Tibial nerve (tissue), 4 donors: ENCODE results near the gene F10. TPM values are rescaled to one million over a fixed set of nuclear protein-coding genes. Genes with fewer than 3 reads are reported as not detected.
"Not testable (repeated sequence)": the region's sequence is repeated elsewhere in the genome, so short reads cannot be mapped to it uniquely, and the experiment has no call there.

Source experiments
- DNase-seq, 2 donors: peaks; one replicate each; pipeline ENCODE4 v3.0.0-alpha.2; 2019; ENCODE audit warnings: low spot score in 2 of 2
- H3K27ac ChIP-seq, 4 donors: fragments of 200-600 bp; sonication (generic) in 3 of 4; one replicate each; pipeline ENCODE4 v1.5.1; 2017 to 2019; ENCODE audit warnings: mild to moderate bottlenecking in 1 of 4
- H3K27me3 ChIP-seq, 2 donors: fragments of 200-600 bp; sonication (generic) in 1 of 2; one replicate each; pipeline versions ENCODE4 v1.5.1 to v1.6.0; 2017 to 2019
- H3K36me3 ChIP-seq, 3 donors: fragments of 200-600 bp; sonication (generic); one replicate each; pipeline ENCODE4 v1.5.1; 2018 to 2019
- H3K4me1 ChIP-seq, 4 donors: fragments of 200-600 bp; sonication (generic) in 3 of 4; one replicate each; pipeline ENCODE4 v1.5.1; 2017 to 2019
- H3K4me3 ChIP-seq, 4 donors: fragments of 200-600 bp; sonication (generic) in 3 of 4; one replicate each; pipeline ENCODE4 v1.5.1; 2017 to 2019; ENCODE audit warnings: mild to moderate bottlenecking in 1 of 4, moderate library complexity in 1 of 4
- H3K9me3 ChIP-seq, 4 donors: fragments of 200-600 bp; sonication (generic) in 3 of 4; one replicate each; pipeline ENCODE4 v1.5.1; 2017 to 2019
- EP300 ChIP-seq, 2 donors: sonication (generic); formaldehyde crosslinking; IDR thresholded peaks; one replicate each; pipeline ENCODE4 v1.6.1; 2017; ENCODE audit warnings: antibody characterized with exemption in 2 of 2, mild to moderate bottlenecking in 1 of 2
- POLR2A ChIP-seq, 2 donors: fragments of 450-650 bp; IDR thresholded peaks; one replicate each; pipeline ENCODE4 v1.6.1; 2017; ENCODE audit warnings: antibody characterized with exemption in 2 of 2, mild to moderate bottlenecking in 2 of 2, moderate library complexity in 2 of 2
- WGBS, 2 donors: methylation state at CpG; one replicate each; pipeline ENCODE4 v1.1.5; 2018; 5-methylcytosine and 5-hydroxymethylcytosine counted together
- total RNA-seq, 4 donors: library from RNA; depleted of rRNA; stranded (reverse); fragments of >200 nt; gene quantifications; one replicate each; pipeline ENCODE4 v1.1.0, GENCODE V29; 2016
- TF ChIP-seq, protein P1 (sequence below), 5 experiments: fragments of 200-600 bp in 3 of 5; fragments of 450-650 bp in 2 of 5; sonication (generic) in 3 of 5; IDR thresholded peaks; one replicate each; pipeline ENCODE4 v1.5.1; 2016 to 2019; ENCODE audit warnings: antibody characterized with exemption in 5 of 5, mild to moderate bottlenecking in 3 of 5, moderate library complexity in 2 of 5

Gene F10
- total RNA-seq, 4 donors from 2014 or later: 12.0 to 44.3 (median 17.3) TPM

DNA sequence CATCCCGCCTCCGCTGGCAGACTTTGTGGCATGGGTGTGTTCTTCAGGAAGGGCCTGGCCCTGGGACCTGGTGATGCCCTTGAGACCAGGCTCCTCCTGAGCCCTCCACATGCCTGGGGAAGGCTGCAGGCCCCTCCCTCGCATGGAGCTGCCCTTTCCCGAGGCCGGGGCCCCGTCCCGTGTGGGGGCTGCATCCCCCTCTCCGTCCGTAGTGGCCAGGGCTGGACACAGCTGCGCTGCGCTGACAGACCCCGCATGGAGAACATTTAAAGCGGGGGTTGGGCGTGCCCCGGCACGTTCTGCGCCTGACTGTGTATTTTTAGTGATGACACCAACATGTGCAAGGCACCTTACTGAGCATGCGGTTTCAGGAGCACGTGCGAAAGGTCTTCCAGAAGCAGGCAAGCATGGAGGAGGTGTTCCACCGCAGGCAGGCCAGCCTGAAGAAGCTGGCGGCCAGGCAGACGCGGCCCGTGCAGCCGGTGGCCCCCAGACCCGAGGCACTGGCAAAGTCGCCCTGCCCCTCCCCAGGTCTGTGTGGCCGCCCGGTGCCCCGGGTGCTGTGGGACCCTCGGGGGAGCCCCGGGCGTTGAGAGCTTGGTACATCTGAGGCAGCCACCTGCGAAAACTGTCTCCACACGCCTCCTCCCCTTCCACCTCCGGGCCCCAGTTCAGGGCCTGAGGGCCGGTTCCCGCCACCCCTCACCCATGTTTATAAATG, 45.8 kb upstream of the F10 start:
- no peak overlapping the region for H3K27ac ChIP-seq
- H3K9me3 ChIP-seq: peaks cover 0 to 8% (median 3%) of the 10 kb centered on the region in 4 donors
- TF ChIP-seq, protein P1, sequence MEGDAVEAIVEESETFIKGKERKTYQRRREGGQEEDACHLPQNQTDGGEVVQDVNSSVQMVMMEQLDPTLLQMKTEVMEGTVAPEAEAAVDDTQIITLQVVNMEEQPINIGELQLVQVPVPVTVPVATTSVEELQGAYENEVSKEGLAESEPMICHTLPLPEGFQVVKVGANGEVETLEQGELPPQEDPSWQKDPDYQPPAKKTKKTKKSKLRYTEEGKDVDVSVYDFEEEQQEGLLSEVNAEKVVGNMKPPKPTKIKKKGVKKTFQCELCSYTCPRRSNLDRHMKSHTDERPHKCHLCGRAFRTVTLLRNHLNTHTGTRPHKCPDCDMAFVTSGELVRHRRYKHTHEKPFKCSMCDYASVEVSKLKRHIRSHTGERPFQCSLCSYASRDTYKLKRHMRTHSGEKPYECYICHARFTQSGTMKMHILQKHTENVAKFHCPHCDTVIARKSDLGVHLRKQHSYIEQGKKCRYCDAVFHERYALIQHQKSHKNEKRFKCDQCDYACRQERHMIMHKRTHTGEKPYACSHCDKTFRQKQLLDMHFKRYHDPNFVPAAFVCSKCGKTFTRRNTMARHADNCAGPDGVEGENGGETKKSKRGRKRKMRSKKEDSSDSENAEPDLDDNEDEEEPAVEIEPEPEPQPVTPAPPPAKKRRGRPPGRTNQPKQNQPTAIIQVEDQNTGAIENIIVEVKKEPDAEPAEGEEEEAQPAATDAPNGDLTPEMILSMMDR (IDR thresholded peaks at IDR 0.05): no peak
- TF ChIP-seq EP300 (IDR thresholded peaks at IDR 0.05): no peak
- no peak for TF ChIP-seq POLR2A (IDR thresholded peaks at IDR 0.05)
- no peaks in the 10 kb centered on the region for H3K27me3 ChIP-seq
- DNase-seq: no peak
- peaks cover 0 to 22% (median 0%) of the 10 kb centered on the region in 3 donors for H3K36me3 ChIP-seq
- WGBS, 2 donors: 90 to 92% methylated on average over 27 to 37 of the region's 39 CpGs
- no peaks in the 10 kb centered on the region for H3K4me1 ChIP-seq
- no peak overlapping the region for H3K4me3 ChIP-seq

DNA sequence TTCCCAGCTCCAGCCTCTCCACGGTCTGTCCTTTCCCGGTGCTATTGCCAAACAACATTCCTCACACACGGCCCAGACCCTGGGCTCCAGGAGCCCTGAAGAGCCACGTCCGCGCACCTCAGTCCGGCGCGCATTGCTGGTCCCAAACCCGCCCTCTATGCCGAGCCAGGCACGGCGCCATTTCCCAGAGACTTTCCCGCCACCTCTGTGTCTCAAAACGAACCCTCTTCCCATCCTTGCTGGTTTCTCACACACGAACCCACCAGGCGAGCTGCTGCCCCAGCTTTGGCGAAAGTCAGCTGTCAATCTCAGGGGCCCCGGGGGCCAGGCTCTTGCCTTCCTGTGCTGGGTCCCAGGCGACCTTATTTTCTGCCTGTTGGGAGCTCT, 45.0 kb upstream of the F10 start:
- 85 to 94% methylated on average over 13 to 20 of the region's 20 CpGs for WGBS, 2 donors
- Histone ChIP-seq H3K4me3 (no peak overlapping the region), H3K27me3 (no peaks in the 10 kb centered on the region), H3K4me1 (no peaks in the 10 kb centered on the region), H3K9me3 (peaks cover 0 to 1% (median 0%) of the 10 kb centered on the region in 4 donors), H3K27ac (no peak overlapping the region), H3K36me3 (peaks cover 0 to 22% (median 0%) of the 10 kb centered on the region in 3 donors)
- TF ChIP-seq POLR2A (IDR thresholded peaks at IDR 0.05) (no peak), EP300 (IDR thresholded peaks at IDR 0.05) (no peak)
- TF ChIP-seq, protein P1 (IDR thresholded peaks at IDR 0.05): no peak
- no peak for DNase-seq

DNA sequence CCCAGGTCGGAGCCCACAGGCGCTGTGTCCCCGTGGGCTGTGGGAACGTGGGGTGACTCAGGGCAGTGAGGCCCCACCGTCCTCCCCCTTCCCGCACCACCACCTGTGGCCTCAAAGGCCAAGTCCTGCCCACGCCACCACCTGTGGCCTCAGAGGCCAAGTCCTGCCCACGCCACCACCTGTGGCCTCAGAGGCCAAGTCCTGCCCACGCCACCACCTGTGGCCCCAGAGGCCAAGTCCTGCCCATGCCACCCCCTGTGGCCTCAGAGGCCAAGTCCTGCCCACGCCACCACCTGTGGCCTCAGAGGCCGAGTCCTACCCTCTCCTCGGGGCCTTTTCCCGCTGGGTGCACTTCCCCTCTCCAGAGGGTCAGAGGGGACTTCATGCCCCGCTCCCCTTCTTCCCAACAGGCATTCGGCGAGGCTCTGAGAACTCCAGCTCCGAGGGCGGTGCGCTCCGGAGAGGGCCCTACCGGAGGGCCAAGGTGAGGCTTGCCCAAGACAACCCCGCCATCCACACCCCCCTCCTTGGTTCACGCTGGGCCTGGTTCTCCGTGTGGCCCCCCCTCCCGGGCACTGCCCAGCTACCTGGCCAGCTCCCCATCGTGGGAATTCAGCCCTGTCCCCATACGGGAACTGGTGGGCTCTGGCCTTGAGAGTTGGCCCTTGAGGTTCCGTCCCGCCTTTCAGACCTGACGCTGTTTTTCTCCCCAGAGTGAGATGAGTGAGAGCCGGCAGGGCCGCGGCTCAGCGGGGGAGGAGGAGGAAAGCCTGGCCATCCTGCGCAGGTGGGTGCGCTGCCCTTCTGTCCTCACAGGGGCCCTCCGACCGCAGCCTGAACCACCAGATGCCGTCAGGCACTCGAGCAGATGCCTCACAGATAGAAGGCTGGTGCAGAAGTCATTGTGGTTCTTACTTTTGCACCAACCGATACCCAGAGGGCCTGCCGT, 44.4 kb upstream of the F10 start:
- Histone ChIP-seq H3K4me1 (peaks cover 0 to under 1% (median 0%) of the 10 kb centered on the region in 4 donors), H3K36me3 (peaks cover 0 to 22% (median 0%) of the 10 kb centered on the region in 3 donors), H3K27ac (no peak overlapping the region), H3K27me3 (no peaks in the 10 kb centered on the region), H3K9me3 (no peaks in the 10 kb centered on the region), H3K4me3 (no peak overlapping the region)
- TF ChIP-seq, protein P1 (IDR thresholded peaks at IDR 0.05): no peak
- TF ChIP-seq EP300 (IDR thresholded peaks at IDR 0.05): no peak
- TF ChIP-seq POLR2A (IDR thresholded peaks at IDR 0.05): no peak
- DNase-seq: no peak
- 92 to 96% methylated on average over 38 to 42 of the region's 42 CpGs for WGBS, 2 donors

DNA sequence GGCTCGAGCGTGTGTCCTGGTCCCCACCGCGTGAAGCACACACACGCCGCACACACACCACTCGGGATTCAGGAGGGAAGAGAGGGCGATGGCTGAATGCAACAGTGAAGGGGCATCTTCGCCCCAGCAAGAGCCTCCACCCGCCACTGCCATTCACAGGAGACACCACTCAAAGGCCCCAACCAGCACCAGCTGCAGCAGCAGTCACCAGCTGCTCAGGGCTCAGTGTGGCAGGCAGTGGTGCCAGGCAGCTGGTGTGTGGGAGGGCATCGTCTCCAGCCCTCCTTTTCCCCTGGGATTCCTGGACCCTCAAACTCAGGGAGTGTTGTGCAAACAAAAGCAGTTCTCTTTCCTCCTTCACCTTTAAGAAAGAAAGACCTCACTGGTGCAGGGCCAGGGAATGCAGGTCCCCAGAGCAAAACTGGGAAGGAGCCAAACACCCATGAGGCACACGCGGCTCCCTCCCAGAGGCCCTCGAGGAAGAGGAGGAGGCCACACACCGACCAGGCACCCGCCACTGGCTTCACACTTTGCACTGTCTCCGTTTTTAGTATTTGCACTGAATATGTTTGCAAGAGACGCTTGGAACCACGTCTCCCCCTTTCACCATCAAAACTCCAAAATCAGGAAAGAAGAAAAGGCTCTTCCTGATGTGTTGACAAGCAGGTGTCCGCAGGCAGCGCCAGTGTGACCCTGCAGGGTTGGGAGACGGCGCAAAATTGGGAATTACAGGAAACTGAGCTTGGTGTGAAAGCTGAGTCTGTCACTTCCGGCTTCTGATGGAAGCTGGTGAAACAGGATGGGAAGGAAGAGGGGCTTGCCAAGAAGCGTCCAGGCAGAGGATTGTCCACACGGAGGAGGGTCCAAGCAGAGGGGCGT, 43.5 kb upstream of the F10 start:
- no peak for DNase-seq
- WGBS, 2 donors: 72 to 83% methylated on average over 26 to 27 of the region's 27 CpGs
- TF ChIP-seq POLR2A (IDR thresholded peaks at IDR 0.05): no peak
- TF ChIP-seq, protein P1 (IDR thresholded peaks at IDR 0.05): no peak
- no peak for TF ChIP-seq EP300 (IDR thresholded peaks at IDR 0.05)
- peaks cover 0 to 19% (median 0%) of the 10 kb centered on the region in 3 donors for H3K36me3 ChIP-seq
- H3K4me1 ChIP-seq: peaks cover 0 to 9% (median 0%) of the 10 kb centered on the region in 4 donors
- H3K4me3 ChIP-seq: no peak overlapping the region
- no peak overlapping the region for H3K27ac ChIP-seq
- H3K27me3 ChIP-seq: no peaks in the 10 kb centered on the region
- H3K9me3 ChIP-seq: no peaks in the 10 kb centered on the region

DNA sequence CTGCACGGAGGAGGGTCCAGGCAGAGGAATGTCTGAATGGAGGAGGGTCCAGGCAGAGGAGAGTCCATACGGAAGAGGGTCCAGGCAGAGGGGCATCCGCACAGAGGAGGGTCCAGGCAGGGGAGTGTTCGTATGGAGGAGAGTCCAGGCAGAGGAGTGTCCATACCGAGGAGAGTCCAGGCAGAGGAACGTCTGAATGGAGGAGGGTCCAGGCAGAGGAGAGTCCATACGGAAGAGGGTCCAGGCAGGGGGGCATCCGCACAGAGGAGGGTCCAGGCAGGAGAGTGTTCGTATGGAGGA, 42.9 kb upstream of the F10 start:
- H3K4me1 ChIP-seq, H3K27me3 ChIP-seq, H3K27ac ChIP-seq, H3K4me3 ChIP-seq, H3K9me3 ChIP-seq, DNase-seq: not testable (repeated sequence)
- WGBS, 2 donors: 50 to 69% methylated on average over 8 to 9 of the region's 9 CpGs
- H3K36me3 ChIP-seq: peaks cover 0 to 13% (median 0%) of the 10 kb centered on the region in 3 donors
